Skeletal muscle satellite cell (primary cell): ENCODE data around the gene DGKB.

ENCODE experiments used
- H3K27me3 ChIP-seq: 2 replicates; pipeline ENCODE4 v1.7.0; 2013; ENCODE audit warnings: low read length; ENCODE audit not compliant: control insufficient read depth, insufficient read depth
- H3K36me3 ChIP-seq: 2 replicates; pipeline ENCODE4 v1.7.0; 2013; ENCODE audit warnings: mild to moderate bottlenecking, control low read depth, low read length; ENCODE audit not compliant: insufficient read depth
- H3K4me1 ChIP-seq: 2 replicates; pipeline ENCODE4 v1.7.0; 2013; ENCODE audit warnings: low read length; ENCODE audit not compliant: control insufficient read depth, insufficient read depth
- H3K4me2 ChIP-seq: 2 replicates; pipeline ENCODE4 v1.7.0; 2013; ENCODE audit warnings: mild to moderate bottlenecking, low read length
- H3K4me3 ChIP-seq: 2 replicates; pipeline ENCODE4 v1.7.0; 2013; ENCODE audit warnings: low read length
- H3K9ac ChIP-seq: 2 replicates; pipeline ENCODE4 v1.7.0; 2013; ENCODE audit warnings: mild to moderate bottlenecking, low read depth, low read length, moderate library complexity
- H3K9me3 ChIP-seq: replicated peaks from 2 replicates; pipeline ENCODE4 v1.7.0; 2013; ENCODE audit warnings: mild to moderate bottlenecking, control low read depth, low read length

DGKB gene

GRCh38 chr7:14147532-14147931, 755.0 kb downstream of the DGKB start:
- Histone ChIP-seq H3K9ac (no peak overlapping the region), H3K4me3 (no peak overlapping the region), H3K4me1 (no peaks in the 10 kb centered on the region), H3K9me3 (no peaks in the 10 kb centered on the region), H3K4me2 (no peak overlapping the region), H3K27me3 (no peaks in the 10 kb centered on the region), H3K36me3 (no peaks in the 10 kb centered on the region)

GRCh38 chr7:14144538-14144937, 758.0 kb downstream of the DGKB start:
- Histone ChIP-seq H3K9ac (no peak overlapping the region), H3K9me3 (no peaks in the 10 kb centered on the region), H3K4me2 (no peak overlapping the region), H3K4me3 (no peak overlapping the region), H3K36me3 (no peaks in the 10 kb centered on the region), H3K27me3 (no peaks in the 10 kb centered on the region), H3K4me1 (no peaks in the 10 kb centered on the region)

GRCh38 chr7:14144109-14144508, 758.4 kb downstream of the DGKB start:
- no peaks in the 10 kb centered on the region for H3K27me3 ChIP-seq
- no peaks in the 10 kb centered on the region for H3K36me3 ChIP-seq
- H3K4me1 ChIP-seq: no peaks in the 10 kb centered on the region
- H3K9ac ChIP-seq: no peak overlapping the region
- no peak overlapping the region for H3K4me2 ChIP-seq
- H3K9me3 ChIP-seq: no peaks in the 10 kb centered on the region
- H3K4me3 ChIP-seq: no peak overlapping the region

GRCh38 chr7:14137676-14138075, 764.9 kb downstream of the DGKB start:
- H3K4me1 ChIP-seq: no peaks in the 10 kb centered on the region
- no peak overlapping the region for H3K4me2 ChIP-seq
- no peaks in the 10 kb centered on the region for H3K27me3 ChIP-seq
- H3K4me3 ChIP-seq: no peak overlapping the region
- no peaks in the 10 kb centered on the region for H3K36me3 ChIP-seq
- no peaks in the 10 kb centered on the region for H3K9me3 ChIP-seq
- H3K9ac ChIP-seq: no peak overlapping the region

GRCh38 chr7:14133752-14134151, 768.8 kb downstream of the DGKB start:
- Histone ChIP-seq H3K4me1 (no peaks in the 10 kb centered on the region), H3K4me3 (no peak overlapping the region), H3K36me3 (no peaks in the 10 kb centered on the region), H3K9me3 (no peaks in the 10 kb centered on the region), H3K27me3 (no peaks in the 10 kb centered on the region), H3K9ac (no peak overlapping the region), H3K4me2 (no peak overlapping the region)

- no peaks in the 10 kb centered on the region for H3K4me1 ChIP-seq
- no peak overlapping the region for H3K4me3 ChIP-seq
- H3K27me3 ChIP-seq: no peaks in the 10 kb centered on the region
These were observed 776.6 kb downstream of the DGKB start for GRCh38 chr7:14125998-14126397.

GRCh38 chr7:14124716-14125115, 777.8 kb downstream of the DGKB start:
- no peaks in the 10 kb centered on the region for H3K4me1 ChIP-seq
- no peaks in the 10 kb centered on the region for H3K36me3 ChIP-seq
- H3K4me3 ChIP-seq: no peak overlapping the region
- no peak overlapping the region for H3K9ac ChIP-seq
- no peak overlapping the region for H3K4me2 ChIP-seq
- H3K9me3 ChIP-seq: no peaks in the 10 kb centered on the region
- H3K27me3 ChIP-seq: no peaks in the 10 kb centered on the region

More at GRCh38 chr7:14125998-14126397, 776.6 kb downstream of the DGKB start:
- no peaks in the 10 kb centered on the region for H3K9me3 ChIP-seq
- no peaks in the 10 kb centered on the region for H3K36me3 ChIP-seq
- H3K4me2 ChIP-seq: no peak overlapping the region
- no peak overlapping the region for H3K9ac ChIP-seq

- H3K9me3 ChIP-seq: no peaks in the 10 kb centered on the region
- H3K9ac ChIP-seq: no peak overlapping the region
- H3K4me1 ChIP-seq: no peaks in the 10 kb centered on the region
- H3K4me3 ChIP-seq: no peak overlapping the region
- H3K27me3 ChIP-seq: no peaks in the 10 kb centered on the region
- H3K4me2 ChIP-seq: no peak overlapping the region
- no peaks in the 10 kb centered on the region for H3K36me3 ChIP-seq
These were observed 778.6 kb downstream of the DGKB start for GRCh38 chr7:14123923-14124322.

GRCh38 chr7:14115701-14116100, 786.9 kb downstream of the DGKB start:
- no peak overlapping the region for H3K9ac ChIP-seq
- no peaks in the 10 kb centered on the region for H3K27me3 ChIP-seq
- H3K36me3 ChIP-seq: no peaks in the 10 kb centered on the region
- H3K4me3 ChIP-seq: no peak overlapping the region
- H3K4me1 ChIP-seq: no peaks in the 10 kb centered on the region
- no peak overlapping the region for H3K4me2 ChIP-seq
- H3K9me3 ChIP-seq: no peaks in the 10 kb centered on the region

GRCh38 chr7:14104861-14105260, 797.7 kb downstream of the DGKB start:
- H3K27me3 ChIP-seq: no peaks in the 10 kb centered on the region
- H3K9ac ChIP-seq: no peak overlapping the region
- H3K4me3 ChIP-seq: no peak overlapping the region
- H3K4me1 ChIP-seq: no peaks in the 10 kb centered on the region
- H3K4me2 ChIP-seq: no peak overlapping the region
- no peaks in the 10 kb centered on the region for H3K36me3 ChIP-seq
- no peaks in the 10 kb centered on the region for H3K9me3 ChIP-seq

- Histone ChIP-seq H3K9me3 (no peaks in the 10 kb centered on the region), H3K27me3 (no peaks in the 10 kb centered on the region), H3K4me1 (no peaks in the 10 kb centered on the region), H3K36me3 (no peaks in the 10 kb centered on the region), H3K4me2 (no peak overlapping the region), H3K9ac (no peak overlapping the region), H3K4me3 (no peak overlapping the region)
These were observed 806.4 kb downstream of the DGKB start for GRCh38 chr7:14096159-14096558.

- H3K4me3 ChIP-seq: no peak overlapping the region
- H3K4me1 ChIP-seq: no peaks in the 10 kb centered on the region
These were observed 807.2 kb downstream of the DGKB start for GRCh38 chr7:14095233-14095950.

More at GRCh38 chr7:14095233-14095950, 807.2 kb downstream of the DGKB start:
- H3K9me3 ChIP-seq: no peaks in the 10 kb centered on the region
- no peaks in the 10 kb centered on the region for H3K27me3 ChIP-seq
- no peak overlapping the region for H3K9ac ChIP-seq
- no peak overlapping the region for H3K4me2 ChIP-seq
- H3K36me3 ChIP-seq: no peaks in the 10 kb centered on the region
